Upper lobe of right lung (tissue), 1 donor: Measurements from ENCODE around the gene ZFAND2B. TPM values are rescaled to one million over a fixed set of nuclear protein-coding genes. Genes with fewer than 3 reads are reported as not detected.

Experiments used
- ATAC-seq: fragments of 200-7000 bp; cut with Tn5 transposase; one replicate; pipeline ENCODE4 v1.9.1; 2020; ENCODE audit warnings: mild to moderate bottlenecking, moderate library complexity
- DNase-seq: peaks from one replicate; pipeline ENCODE4 v3.0.0-alpha.2; 2020
- H3K27ac ChIP-seq: fragments of 200-600 bp; one replicate; pipeline ENCODE4 v1.8.0; 2022
- H3K27me3 ChIP-seq: fragments of 200-600 bp; one replicate; pipeline ENCODE4 v1.8.0; 2022; ENCODE audit warnings: mild to moderate bottlenecking
- H3K36me3 ChIP-seq: fragments of 200-600 bp; one replicate; pipeline ENCODE4 v1.8.0; 2022
- H3K4me1 ChIP-seq: fragments of 200-600 bp; one replicate; pipeline ENCODE4 v1.8.0; 2022
- H3K4me3 ChIP-seq: fragments of 200-600 bp; one replicate; pipeline ENCODE4 v1.8.0; 2022; ENCODE audit warnings: mild to moderate bottlenecking
- H3K9me3 ChIP-seq: fragments of 200-600 bp; one replicate; pipeline ENCODE4 v1.8.0; 2022
- intact Hi-C: fragments of 100-400 bp; cut with DNase I; formaldehyde crosslinking; loops from one replicate; pipeline ENCODE4 v1.11.0; 2022
- total RNA-seq: library from RNA; stranded (reverse); fragmentation: NEBNext Ultra II Directional; extraction: Animal tissue kit (Norgen Biotek cat#: 25700); gene quantifications from one replicate; pipeline ENCODE4 v1.2.1, GENCODE V29; 2021
- TF ChIP-seq, protein P1 (sequence below): fragments of 200-600 bp; IDR thresholded peaks from one replicate; pipeline ENCODE4 v1.8.0; 2022; ENCODE audit warnings: antibody characterized with exemption
- donor health status: DM: no; HTN: yes; CAD: no; lungs with severe emphysema.

The ZFAND2B gene
- total RNA-seq, 1 donor from 2014 or later = 41.2 TPM

DNA sequence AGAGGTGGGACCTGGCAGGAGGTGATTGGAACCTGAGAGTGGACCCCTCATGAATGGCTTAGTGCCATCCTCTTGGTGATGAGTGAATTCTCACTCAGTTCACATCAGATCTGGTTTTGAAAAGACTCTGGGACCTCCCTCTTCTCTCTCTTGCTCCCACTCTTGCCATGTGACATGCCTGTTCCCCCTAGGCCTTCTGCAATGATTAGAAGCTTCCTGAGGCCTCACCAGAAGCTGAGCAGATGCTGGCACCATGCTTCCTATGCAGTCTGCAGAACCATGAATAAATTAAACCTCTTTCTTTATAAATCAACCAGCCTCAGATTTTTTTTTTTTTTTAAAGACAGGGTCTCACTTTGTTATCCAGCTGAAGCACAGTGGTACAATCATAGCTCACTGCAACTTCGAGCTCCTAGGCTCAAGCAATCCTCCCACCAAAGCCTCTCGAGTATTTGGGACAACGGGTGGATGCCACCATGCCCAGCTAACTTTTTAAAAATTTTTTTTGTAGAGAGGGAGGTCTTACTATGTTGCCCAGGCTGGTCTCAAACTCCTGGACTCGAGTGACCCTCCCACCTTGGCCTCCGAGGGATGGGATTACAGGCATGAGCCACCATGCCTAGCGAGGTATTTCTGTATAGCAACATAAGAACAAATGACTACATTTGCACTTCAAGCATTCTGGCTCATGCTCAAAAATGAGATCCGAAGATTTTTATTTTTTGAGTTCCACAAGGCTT lies 2.0 kb upstream of the ZFAND2B start:
- intact Hi-C loops = no loop called here
- ATAC-seq (no peak), DNase-seq (no peak)
- TF ChIP-seq, protein P1, sequence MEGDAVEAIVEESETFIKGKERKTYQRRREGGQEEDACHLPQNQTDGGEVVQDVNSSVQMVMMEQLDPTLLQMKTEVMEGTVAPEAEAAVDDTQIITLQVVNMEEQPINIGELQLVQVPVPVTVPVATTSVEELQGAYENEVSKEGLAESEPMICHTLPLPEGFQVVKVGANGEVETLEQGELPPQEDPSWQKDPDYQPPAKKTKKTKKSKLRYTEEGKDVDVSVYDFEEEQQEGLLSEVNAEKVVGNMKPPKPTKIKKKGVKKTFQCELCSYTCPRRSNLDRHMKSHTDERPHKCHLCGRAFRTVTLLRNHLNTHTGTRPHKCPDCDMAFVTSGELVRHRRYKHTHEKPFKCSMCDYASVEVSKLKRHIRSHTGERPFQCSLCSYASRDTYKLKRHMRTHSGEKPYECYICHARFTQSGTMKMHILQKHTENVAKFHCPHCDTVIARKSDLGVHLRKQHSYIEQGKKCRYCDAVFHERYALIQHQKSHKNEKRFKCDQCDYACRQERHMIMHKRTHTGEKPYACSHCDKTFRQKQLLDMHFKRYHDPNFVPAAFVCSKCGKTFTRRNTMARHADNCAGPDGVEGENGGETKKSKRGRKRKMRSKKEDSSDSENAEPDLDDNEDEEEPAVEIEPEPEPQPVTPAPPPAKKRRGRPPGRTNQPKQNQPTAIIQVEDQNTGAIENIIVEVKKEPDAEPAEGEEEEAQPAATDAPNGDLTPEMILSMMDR = no peak
- Histone ChIP-seq H3K9me3 (no peaks in the 10 kb centered on the region), H3K27ac (no peak overlapping the region), H3K4me1 (peaks cover 18% of the 10 kb centered on the region), H3K27me3 (no peaks in the 10 kb centered on the region), H3K4me3 (no peak overlapping the region), H3K36me3 (peaks cover 15% of the 10 kb centered on the region)

GRCh38 chr2:219205165-219205538 lies 1.4 kb upstream of the ZFAND2B start:
- H3K27me3 ChIP-seq = no peaks in the 10 kb centered on the region
- TF ChIP-seq, protein P1 = no peak
- H3K27ac ChIP-seq = no peak overlapping the region
- H3K36me3 ChIP-seq = peaks cover 18% of the 10 kb centered on the region
- ATAC-seq (no peak), DNase-seq (no peak)
- intact Hi-C loops = no loop called here
- H3K9me3 ChIP-seq = no peaks in the 10 kb centered on the region
- peaks cover 18% of the 10 kb centered on the region for H3K4me1 ChIP-seq
- no peak overlapping the region for H3K4me3 ChIP-seq

DNA sequence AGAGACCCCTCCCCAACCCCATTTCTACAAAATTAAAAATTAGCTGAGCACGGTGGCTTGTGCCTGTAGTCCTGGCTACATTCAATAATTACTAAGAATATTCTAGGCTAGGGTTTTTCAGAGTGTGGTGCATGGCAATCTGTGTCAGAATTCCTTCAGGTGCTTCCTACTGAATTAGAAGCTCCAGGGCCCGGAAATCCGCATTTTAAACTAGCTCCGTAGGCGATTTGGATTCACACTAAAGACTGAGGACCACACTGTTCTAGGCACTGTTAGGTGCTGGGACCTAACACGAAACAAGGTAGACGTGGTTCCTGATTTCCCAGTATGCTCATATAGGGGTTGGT lies 628 bp upstream of the ZFAND2B start:
- Histone ChIP-seq H3K36me3 (peaks cover 26% of the 10 kb centered on the region), H3K9me3 (no peaks in the 10 kb centered on the region), H3K4me3 (peak overlapping the region; percentile 73), H3K27me3 (no peaks in the 10 kb centered on the region), H3K4me1 (peaks cover 18% of the 10 kb centered on the region), H3K27ac (peak overlapping the region; percentile 90)
- TF ChIP-seq, protein P1 = no peak
- DNase-seq (no peak), ATAC-seq (no peak)
- intact Hi-C loops = no loop called here

DNA sequence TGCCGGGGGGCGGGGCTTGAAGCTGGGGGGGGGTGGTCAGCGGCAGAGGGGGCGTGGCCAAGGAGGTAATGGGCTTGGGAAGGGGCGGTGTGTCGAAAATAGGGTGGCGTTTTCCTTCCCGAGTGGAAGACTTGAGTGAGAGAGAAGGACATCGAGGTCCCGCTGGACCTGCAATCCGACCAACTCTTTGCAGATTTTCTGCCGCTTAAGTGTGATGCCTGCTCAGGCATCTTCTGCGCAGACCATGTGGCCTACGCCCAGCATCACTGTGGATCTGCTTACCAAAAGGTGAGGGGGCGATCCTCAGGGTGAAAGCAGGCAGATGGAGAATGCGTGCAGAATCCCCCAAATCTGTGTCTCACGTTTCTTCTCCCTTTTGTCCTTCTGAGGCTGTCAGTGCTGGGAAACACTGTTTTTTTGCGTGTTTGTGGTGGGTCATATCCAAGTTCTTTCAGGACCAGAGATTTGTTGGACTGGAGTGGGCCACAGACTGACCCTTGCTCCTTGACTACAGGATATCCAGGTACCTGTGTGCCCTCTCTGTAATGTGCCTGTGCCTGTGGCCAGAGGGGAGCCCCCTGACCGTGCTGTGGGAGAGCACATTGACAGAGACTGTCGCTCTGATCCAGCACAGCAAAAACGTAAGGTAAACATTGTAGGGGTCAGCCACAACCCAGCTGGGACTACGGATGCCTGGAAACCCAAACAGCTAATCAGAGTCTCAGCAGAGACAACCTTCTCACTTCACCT lies 727 bp downstream of the ZFAND2B start:
- intact Hi-C loops = no loop called here
- Histone ChIP-seq H3K27me3 (no peaks in the 10 kb centered on the region), H3K9me3 (no peaks in the 10 kb centered on the region), H3K27ac (peak overlapping the region; percentile 90), H3K4me3 (peak overlapping the region; percentile 73), H3K36me3 (peaks cover 26% of the 10 kb centered on the region), H3K4me1 (peaks cover 18% of the 10 kb centered on the region)
- TF ChIP-seq, protein P1 = no peak
- DNase-seq (no peak), ATAC-seq (no peak)

DNA sequence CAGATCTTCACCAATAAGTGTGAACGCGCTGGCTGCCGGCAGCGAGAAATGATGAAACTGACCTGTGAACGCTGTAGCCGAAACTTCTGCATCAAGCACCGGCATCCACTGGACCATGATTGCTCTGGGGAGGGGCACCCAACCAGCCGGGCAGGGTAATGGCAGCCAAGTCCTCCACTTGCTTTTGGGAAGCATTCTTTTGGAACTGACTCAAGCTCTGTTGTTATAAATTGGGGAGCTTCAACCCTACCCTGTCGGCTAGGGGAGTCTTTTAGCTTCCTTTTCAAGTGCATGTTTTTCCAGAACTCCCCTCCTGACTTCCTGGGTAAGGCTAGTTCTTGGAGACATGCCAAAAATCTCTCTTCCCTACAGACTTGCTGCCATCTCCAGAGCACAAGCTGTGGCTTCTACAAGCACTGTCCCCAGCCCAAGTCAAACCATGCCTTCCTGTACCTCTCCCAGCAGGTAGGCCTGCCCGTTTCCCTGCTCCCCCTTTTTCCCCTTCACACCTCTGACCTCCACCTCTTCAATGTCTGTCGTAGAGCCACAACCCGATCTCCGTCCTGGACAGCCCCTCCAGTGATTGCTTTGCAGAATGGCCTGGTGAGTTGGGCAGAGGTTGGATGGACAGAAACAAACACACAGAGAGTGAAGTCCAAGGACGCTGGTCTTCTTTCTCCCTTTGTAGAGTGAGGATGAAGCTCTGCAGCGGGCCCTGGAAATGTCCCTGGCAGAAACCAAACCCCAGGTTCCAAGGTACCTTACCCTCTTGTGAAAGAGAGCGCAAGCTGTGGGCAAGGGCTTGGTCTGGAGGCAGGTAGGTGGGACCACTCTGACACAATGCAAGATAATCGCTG lies 1.5 kb downstream of the ZFAND2B start:
- TF ChIP-seq, protein P1 = no peak
- Histone ChIP-seq H3K4me3 (peak overlapping the region; percentile 73), H3K4me1 (peaks cover 18% of the 10 kb centered on the region), H3K27me3 (no peaks in the 10 kb centered on the region), H3K36me3 (peaks cover 34% of the 10 kb centered on the region), H3K27ac (peak overlapping the region; percentile 90), H3K9me3 (no peaks in the 10 kb centered on the region)
- intact Hi-C loops = no loop called here
- DNase-seq (no peak), ATAC-seq (no peak)
